HUDEP-2 (cell line): ENCODE measurements around the gene MYO1A.
"Not testable (repeated sequence)": the region's sequence is repeated elsewhere in the genome, so short reads cannot be mapped to it uniquely, and the experiment has no call there.

ENCODE experiments used
- DNase-seq, 76 experiments: peaks; one replicate each; lab custom pipeline; 2025; ENCODE audit not compliant: unreplicated experiment in 76 of 76; lab: John Stamatoyannopoulos, UW

Gene MYO1A

DNA sequence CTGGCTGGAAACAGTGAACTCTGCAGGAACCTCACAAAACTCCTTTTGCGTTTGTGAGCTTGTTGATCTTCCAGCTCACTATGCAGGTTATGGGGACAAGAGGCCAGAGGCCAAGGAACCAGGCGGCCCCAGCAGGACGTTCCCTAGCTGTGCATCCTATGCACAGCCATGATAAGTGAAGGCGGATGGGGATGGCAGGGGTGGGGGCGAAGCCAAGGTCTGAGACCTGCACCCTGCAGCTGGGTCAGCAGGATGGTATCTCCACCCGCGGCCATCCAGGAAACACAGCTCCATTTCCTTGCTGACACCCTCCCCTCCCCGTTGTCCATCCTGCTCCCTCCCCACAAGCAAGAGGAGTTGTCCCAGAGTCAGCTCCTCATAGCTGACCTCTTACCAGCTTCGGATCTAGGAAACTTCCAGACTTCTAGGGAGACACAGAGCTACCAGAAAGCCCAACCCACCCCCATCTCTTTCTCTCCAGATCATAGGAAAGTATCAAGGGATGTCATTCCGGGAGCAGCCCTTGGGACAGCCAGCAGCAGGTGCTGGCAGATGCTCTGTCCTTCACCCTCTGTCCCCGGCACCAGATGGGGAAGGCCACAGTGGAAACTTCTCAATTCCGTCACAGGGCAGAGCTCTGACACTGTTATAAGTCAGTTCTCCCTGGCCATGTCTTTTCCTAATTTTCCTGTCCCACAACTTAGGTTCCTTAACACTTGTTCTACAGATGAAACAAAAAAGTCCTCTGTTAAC, 53.0 kb downstream of the MYO1A start:
- DNase-seq, result no peak

DNA sequence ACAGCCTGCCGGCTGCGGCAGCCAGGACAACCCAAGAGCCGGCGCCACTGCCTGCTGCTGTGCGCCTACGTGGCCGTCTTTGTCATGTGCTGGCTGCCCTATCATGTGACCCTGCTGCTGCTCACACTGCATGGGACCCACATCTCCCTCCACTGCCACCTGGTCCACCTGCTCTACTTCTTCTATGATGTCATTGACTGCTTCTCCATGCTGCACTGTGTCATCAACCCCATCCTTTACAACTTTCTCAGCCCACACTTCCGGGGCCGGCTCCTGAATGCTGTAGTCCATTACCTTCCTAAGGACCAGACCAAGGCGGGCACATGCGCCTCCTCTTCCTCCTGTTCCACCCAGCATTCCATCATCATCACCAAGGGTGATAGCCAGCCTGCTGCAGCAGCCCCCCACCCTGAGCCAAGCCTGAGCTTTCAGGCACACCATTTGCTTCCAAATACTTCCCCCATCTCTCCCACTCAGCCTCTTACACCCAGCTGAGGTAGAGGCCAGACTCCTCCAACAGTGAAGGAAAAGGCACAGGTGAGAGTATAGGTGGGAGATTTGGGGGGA, 53.9 kb downstream of the MYO1A start:
- DNase-seq, result no peak

DNA sequence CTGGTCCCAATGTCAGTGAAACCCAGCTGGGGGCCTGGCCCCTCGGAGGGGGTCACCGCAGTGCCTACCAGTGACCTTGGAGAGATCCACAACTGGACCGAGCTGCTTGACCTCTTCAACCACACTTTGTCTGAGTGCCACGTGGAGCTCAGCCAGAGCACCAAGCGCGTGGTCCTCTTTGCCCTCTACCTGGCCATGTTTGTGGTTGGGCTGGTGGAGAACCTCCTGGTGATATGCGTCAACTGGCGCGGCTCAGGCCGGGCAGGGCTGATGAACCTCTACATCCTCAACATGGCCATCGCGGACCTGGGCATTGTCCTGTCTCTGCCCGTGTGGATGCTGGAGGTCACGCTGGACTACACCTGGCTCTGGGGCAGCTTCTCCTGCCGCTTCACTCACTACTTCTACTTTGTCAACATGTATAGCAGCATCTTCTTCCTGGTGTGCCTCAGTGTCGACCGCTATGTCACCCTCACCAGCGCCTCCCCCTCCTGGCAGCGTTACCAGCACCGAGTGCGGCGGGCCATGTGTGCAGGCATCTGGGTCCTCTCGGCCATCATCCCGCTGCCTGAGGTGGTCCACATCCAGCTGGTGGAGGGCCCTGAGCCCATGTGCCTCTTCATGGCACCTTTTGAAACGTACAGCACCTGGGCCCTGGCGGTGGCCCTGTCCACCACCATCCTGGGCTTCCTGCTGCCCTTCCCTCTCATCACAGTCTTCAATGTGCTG, 54.6 kb downstream of the MYO1A start:
- no peak for DNase-seq

DNA sequence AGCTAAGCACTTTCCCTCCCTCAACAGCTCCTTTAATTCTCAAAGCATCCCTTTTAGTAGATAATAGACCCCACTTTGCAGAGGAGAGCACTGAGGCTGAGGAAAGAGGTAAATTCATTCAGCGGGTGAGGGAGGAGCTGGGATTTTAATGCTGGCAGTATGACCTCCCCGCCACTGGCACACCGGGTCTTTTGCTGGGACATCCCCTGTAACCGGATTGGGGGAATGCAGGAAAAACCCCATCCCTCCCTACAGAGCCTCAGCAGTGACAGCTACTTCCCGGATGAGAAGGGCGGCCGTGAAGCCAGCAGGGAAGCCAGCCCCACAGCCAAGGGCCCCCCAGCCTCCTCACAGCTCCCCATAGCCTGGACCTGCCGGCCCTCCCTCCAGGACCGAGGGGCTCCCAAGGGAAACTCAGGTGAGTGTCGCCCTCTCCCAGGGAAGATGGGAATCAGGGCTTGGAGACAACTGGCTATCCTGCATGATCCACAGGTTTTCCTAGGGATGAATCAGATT, 55.6 kb downstream of the MYO1A start:
- DNase-seq, result no peak

DNA sequence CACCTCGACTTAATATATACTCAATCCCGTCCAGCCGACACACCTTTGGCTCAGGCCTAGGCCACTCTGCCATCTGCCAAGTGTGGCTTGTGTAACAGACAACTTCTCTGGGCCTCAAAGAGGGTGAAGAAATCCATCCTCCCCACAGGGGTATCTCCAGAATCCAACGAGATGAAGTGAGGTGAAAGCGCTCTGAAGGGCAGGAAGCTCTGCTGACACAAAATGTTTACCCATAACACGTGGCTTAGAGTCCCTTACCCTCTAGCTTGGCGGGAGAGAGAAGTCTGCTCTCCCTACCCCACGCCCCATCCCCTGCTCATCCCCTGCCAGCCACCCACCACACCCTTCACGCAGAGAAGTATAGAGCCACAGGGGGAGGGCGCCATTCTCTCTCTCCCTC, 56.6 kb downstream of the MYO1A start:
- DNase-seq, result no peak

DNA sequence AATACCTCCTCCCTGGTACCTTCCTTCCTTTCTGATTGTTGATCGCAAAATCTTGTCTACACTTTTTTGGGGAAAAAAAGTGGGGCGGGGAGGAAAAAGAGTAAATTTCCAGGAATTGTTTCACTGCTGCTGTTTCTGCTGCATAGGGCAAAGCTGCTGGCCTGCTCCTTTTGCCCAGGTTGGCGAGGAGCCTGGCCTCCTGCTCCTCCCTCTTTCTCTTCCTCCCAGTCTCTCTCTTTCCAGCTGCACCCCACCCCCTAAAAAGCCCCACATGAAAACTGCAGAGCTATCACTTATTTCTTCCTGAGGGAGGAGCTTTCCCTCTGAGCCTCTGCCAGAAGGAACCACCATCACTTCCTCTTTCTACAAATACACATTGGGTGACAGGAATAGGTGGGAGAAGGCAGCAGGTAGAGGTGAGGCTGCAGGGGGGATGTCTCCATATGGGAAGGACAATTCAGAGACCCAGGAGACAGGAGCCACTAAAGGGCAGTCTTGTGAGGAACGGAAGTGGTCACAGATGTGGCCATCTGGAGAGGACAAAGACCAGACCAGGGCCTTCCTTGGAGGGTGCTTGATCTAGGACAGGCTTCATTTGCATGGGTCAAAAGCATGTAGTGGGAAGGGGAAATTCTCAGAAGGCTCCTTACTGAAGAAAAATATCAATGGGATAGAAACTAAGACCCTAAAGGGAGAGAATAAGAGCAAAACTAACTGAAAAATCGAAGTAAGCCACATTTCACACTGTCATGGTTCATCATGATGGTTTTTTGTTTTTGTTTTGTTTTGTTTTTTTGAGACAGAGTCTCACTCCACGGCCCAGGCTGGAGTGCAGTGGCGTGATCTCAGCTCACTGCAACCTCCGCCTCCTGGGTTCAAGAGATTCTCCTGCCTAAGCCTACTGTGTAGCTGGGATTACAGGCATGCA, 58.3 kb downstream of the MYO1A start:
- peak in 2 of 76 experiments; percentile 11 to 19 for DNase-seq

DNA sequence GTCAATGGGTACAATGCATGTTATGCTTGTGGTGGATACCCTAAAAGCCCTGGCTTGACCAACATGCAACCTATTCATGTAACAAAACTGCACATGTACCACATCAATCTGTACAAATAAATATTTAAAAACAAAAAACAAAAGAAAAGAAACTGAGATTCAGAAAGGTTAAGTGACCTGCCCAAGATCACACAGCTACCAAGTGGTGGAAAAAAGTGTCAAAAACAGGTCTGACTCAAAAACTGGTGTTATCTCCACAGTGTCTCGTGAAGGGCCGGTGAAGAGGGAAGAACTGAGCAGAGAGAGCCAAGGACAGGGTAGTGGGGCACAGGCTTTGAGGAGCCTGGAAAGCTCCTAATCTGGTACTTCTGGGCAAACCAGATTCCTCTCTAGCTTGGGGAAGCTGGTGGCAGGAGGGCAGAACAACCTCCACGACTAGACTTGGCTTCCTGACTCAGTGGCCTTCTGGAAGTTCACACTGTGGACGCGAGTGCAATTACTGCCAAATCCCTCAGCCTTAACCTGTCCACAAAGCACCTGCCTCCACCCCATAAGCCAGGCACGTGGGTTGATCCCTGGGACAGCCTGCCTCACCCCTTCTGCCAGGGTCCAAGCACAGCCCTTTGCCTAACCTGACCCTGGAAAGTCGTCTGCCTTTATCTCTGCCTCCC, 59.1 kb downstream of the MYO1A start:
- peak in 2 of 76 experiments; percentile 5 to 9 for DNase-seq

DNA sequence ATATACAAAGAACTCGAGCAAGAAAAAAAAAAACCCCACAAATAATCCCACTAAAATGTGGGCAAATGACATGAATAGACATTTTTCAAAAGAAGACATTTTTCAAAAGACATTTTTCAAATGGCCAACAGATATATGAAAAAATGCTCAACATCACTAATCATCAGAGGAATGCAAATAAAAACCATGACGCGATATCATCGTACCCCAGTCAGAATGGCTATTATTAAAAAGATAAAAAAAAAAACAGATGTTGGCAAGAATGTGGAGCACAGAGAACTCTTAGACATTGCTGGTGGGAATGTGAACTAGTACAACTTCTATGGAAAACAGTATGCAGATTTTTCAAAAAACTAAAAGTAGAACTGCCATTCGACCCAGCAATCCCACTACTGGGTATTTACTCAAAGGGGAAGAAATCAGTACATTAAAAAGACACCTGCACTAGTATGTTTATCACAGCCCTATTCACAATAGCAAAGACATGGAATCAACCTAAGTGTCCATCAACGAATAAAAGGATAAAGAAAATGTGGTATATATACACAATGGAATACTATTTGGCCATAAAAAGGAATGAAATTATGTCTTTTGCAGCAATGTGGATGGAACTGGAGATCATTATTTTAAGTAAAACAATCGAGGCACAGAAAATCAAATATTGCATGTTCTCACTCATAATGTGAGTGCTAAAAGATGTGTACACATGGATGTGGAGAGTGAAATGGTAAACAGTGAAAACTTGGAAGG, 59.9 kb downstream of the MYO1A start:
- DNase-seq, result no peak

DNA sequence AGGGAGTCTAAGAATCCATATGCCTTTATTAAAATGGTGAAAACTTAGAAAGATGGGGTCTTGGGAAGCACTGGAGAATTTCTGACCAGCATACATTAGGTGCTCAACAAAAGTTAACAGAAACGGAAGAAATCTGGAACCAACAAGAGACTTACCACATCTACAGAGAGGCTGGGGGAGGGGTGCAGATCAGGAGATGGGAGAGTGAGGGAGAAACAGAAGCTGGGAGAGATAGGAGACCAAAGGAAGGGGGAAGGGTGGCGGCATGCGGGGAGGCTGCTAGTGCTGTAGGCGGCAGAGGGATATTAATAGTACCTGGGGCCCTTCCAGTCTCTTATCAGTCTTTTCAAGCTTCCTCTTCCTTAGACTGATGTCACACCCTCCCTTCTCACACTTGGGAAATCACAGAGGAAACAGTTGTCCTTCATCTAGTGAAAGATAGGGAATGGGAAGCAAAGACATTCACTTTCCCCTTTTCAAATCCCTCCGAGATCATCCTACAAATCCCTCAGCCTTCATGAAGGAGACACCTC, 61.7 kb downstream of the MYO1A start:
- DNase-seq, result peak in 60 of 76 experiments; percentile 2 to 74 (median 43)

DNA sequence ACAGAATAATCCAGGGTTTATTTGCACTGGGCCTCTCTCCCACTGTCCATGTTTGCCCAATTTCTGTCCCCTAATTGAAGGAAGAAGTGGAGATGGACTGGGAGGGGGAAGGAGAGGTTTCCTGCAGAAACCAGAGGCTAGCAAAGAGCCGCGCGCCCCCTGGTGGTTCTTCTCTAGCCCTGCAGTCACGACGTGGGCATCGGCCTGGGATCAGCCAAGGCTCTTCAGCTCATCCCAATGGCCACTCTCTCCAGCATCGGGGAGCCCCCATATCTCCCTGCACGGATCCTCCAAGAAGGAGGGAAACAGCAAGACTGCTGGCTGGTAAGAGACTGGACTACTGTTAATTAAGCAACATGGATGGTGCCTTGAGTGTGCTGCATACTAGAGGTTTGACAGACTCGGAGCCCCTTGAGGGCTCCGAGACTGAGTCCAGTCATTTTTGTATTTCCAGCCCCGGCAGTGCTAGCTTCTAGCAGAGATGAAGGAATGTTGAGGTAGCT, 62.3 kb downstream of the MYO1A start:
- DNase-seq, result peak in 63 of 76 experiments; percentile 3 to 79 (median 53)

DNA sequence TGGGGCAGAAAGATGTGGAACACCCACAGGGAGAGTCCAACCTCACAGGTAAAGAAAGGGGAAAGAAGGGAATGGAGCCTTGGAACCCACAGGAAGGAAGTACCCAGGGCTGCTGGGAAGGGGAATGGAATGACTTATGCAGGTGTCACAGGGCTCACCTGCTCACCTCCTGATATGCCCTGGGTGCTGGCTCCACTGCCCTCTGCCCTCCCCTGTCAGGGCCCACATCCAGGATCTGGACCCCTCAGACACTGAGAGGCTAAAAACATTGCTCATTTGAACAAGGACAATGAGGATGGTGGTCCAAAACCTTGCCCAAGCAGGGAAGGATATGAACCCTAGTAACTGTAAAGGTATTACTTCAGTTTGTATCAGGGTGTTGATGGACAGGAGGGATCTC, 62.9 kb downstream of the MYO1A start:
- DNase-seq, result no peak

DNA sequence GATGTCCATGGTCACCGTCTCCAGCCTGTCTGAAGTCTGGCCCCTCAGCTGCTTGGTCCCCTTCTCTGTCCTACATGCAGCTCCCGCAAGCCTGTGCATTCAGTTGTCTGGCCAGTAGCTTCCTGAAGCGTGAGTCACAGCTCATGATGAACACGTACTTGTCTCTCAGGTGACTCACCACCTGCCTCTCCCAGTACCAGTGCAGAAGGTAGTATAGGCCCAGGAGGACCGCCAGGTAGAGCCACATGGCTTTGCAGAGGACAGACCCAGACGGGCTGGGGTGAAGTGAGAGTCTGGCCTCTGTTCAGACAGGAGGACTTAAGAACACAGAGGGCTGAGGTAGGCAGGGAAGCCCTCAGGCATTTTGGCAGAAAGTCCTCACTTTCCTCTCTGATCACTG, 64.2 kb downstream of the MYO1A start:
- not testable (repeated sequence) for DNase-seq

DNA sequence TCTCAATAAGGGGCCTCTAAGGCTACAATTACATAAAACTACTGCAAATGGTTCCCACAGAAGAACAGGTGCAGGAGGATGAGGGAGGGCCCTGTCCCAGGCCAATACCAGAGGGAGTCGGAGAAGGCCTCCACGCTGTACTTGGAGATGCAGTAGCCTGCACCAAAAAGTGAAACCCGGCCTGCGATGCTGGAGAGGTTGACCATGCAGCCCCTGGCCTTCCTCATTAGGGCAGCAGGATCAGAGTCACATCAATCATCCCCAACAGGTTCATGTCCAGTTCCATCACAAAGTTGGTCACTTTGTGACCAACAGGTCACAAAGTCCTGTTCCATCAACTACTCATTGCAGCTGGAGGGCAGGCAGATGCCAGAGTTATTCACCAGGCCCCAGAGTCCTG, 66.5 kb downstream of the MYO1A start:
- no peak for DNase-seq

DNA sequence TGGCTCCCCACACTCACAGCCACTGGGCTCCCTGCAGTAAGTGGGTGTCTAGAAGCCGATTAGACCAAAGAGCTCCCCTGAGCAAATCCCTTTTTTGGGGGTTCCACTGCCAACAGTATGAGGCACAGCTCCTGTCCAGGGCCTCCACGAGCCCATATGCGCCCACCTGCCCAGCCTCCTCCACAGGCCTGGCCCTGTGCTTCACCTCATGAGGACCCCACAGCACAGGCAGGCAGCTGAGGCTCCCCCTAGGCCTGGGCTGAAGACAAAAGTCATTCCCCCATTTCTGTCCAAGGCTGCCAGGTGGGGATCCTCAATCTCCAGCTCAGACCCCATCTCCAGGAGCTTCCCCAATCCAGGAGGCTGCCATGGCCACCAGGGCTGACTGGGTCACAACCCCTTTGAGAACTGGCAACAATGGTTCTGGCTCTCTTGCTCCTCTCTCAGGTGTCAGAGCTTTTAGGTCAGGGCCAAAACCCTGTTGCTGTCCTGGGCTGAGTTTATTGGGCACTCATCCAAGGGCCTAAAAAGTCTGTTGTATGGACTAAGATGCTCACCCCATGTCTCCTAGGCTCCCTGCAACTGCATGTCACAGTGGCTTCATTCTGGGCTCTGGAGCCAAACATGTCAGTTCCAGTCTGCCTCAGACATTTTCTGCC, 67.2 kb downstream of the MYO1A start:
- DNase-seq, result not testable (repeated sequence)

DNA sequence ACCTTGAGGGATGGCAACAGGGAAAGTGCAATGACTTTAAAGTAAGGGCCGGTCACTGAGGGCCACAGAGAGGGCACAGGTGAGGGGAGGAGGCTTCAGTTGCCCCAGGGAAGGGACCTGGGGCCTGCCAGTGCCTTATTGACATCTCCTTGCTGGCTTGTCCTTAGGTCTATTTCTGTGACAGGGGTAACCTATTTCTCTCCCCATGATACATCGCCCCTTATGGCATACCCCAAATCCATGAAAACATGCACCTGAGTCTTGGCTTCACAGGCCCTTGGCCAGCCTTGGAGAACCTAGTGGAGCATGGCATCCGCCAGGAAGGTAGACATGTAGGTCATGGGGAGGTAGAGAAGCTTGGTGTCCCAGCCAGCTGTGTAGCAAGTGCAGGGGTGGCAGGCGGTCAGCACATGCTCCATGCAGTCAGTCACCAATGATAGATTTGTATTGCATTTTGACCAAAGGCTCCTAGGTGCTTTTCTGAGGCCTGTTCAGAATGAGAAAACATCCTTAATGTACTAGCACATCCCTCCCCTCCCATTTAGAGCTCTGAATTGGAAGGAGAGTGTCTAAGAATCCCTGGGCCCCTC, 68.9 kb downstream of the MYO1A start:
- DNase-seq, result no peak

DNA sequence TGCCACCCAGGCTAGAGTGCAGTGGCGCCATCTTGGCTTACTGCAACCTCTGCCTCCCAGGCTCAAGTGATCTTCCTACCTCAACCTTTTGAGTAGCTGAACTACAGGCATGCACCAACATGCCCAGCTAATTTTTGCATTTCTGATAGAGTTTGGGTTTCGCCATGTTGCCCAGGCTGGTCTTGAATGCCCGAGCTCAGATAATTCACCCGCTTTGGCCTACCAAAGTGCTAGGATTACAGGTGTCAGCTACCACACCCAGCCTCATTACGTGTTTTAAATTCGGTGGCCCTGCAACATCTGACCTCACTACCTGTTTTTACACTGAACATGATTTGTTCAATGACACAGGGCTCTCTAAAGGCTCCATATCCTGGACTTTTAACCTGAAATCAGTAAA, 69.7 kb downstream of the MYO1A start:
- no peak for DNase-seq

DNA sequence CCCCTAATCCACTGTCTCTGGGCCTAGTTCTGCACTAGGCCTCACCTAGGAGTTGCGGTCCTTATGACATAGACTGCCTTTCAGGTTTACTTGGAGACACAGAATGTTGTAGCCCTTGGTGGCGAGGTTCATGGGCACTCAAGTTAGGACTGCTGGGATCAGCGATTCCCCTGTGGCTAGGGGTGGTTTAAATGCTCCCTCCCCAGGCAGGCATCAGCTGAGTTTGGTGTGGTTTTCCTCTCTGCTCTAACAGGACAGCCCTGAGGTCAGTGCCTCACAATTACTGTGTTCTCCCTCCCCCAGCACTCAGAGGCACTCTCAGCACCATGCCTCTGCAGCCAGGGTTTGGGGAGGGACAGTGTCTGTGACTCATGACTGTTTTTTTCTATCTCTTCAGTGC, 70.3 kb downstream of the MYO1A start:
- DNase-seq, result no peak
